ENCODE measurements around the gene PIWIL1. TPM values are rescaled to one million over a fixed set of nuclear protein-coding genes. Genes with fewer than 3 reads are reported as not detected.

Gene PIWIL1
- total RNA-seq, 1 donor from 2014 or later, result 0.08 TPM

- peaks cover 8% of the 10 kb centered on the region for H3K27me3 ChIP-seq (ENCODE audit: control insufficient read depth, insufficient read depth, low read length)
- no peak overlapping the region for H3K4me3 ChIP-seq (ENCODE audit: low read depth, low read length)
- no peaks in the 10 kb centered on the region for H3K36me3 ChIP-seq (ENCODE audit: control insufficient read depth, insufficient read depth, low read length)
- DNase-seq (ENCODE audit: low read depth), result no peak
- TF ChIP-seq, protein P1, sequence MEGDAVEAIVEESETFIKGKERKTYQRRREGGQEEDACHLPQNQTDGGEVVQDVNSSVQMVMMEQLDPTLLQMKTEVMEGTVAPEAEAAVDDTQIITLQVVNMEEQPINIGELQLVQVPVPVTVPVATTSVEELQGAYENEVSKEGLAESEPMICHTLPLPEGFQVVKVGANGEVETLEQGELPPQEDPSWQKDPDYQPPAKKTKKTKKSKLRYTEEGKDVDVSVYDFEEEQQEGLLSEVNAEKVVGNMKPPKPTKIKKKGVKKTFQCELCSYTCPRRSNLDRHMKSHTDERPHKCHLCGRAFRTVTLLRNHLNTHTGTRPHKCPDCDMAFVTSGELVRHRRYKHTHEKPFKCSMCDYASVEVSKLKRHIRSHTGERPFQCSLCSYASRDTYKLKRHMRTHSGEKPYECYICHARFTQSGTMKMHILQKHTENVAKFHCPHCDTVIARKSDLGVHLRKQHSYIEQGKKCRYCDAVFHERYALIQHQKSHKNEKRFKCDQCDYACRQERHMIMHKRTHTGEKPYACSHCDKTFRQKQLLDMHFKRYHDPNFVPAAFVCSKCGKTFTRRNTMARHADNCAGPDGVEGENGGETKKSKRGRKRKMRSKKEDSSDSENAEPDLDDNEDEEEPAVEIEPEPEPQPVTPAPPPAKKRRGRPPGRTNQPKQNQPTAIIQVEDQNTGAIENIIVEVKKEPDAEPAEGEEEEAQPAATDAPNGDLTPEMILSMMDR (IDR thresholded peaks at IDR 0.05; ENCODE audit: insufficient read depth, low read length, poor library complexity, severe bottlenecking), result no peak
Measured at GRCh38 chr12:130357241-130357640, 19.6 kb downstream of the PIWIL1 start.

DNA sequence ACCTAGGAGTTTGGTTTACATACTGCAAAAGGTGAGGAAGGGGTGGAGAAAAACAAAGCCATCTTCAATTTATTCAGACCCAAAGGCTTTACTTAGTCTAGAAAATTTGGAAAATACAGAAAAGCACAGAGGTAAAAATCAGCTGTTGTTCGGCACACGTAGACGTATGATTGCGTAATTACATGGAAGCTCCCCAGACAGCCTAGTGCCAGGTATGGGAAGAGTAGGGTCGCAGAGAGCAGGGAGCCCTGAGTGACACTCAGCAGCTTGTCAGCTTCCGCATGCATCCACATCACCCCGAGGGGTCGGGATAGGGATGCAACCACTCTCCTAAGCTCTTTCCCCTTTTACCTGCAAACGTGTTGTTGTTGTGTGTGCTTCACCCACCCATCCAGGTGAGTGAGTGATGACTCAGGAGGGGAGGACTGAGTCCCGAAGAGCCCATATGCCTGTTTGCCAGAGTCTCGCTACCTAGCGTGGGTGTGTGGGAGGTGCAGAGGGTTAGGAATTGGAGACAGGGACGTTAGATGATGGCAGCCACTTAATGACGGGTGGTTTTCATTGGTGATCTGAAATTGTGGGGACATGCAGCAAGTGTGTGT is 20.1 kb downstream of the PIWIL1 start:
- DNase-seq (ENCODE audit: low read depth), result no peak
- Histone ChIP-seq H3K36me3 (ENCODE audit: control insufficient read depth, insufficient read depth, low read length) (no peaks in the 10 kb centered on the region), H3K4me3 (ENCODE audit: low read depth, low read length) (no peak overlapping the region), H3K27me3 (ENCODE audit: control insufficient read depth, insufficient read depth, low read length) (peaks cover 8% of the 10 kb centered on the region)
- TF ChIP-seq, protein P1 (IDR thresholded peaks at IDR 0.05; ENCODE audit: insufficient read depth, low read length, poor library complexity, severe bottlenecking), result no peak

DNA sequence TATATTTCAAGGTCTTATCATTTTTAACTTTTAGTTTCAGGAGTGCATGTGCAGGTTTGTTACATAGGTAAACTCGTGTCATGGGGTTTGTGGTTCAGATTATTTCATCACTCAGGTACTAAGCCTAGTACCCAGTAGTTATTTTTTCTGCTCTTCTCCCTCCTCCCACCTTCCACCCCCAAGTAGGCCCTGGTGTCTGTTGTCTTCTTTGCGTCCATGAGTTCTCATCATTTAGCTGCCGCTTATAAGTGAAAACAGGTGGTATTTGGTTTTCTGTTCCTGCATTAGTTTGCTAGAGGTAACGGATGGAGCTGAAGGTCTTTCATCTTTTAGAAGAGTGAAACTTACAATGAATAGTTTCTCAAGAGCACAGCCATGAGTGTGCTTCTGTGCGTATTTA is 24.4 kb downstream of the PIWIL1 start:
- peaks cover 8% of the 10 kb centered on the region for H3K27me3 ChIP-seq (ENCODE audit: control insufficient read depth, insufficient read depth, low read length)
- TF ChIP-seq, protein P1 (IDR thresholded peaks at IDR 0.05; ENCODE audit: insufficient read depth, low read length, poor library complexity, severe bottlenecking), result no peak
- H3K36me3 ChIP-seq (ENCODE audit: control insufficient read depth, insufficient read depth, low read length), result no peaks in the 10 kb centered on the region
- DNase-seq (ENCODE audit: low read depth), result no peak
- no peak overlapping the region for H3K4me3 ChIP-seq (ENCODE audit: low read depth, low read length)

DNA sequence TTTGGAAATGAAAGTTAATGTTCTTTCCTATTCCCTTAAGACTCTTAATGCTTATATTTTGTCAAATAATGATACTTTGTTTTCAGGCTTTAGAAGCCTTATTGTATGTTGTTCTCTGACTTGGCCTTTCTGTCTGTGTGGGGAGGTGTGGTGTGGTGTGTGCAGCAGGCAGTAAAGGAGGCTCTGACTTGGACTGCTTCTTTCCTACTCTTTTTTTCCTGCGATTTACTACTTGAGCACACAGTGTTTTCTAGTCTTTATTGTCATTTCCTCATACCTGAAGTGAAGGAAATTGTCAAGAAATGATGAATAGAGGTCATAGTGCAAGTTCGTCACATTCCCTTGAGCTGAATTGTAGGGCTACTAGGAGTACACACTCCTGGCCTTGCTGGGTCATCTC is 26.9 kb downstream of the PIWIL1 start:
- Histone ChIP-seq H3K36me3 (ENCODE audit: control insufficient read depth, insufficient read depth, low read length) (no peaks in the 10 kb centered on the region), H3K4me3 (ENCODE audit: low read depth, low read length) (no peak overlapping the region), H3K27me3 (ENCODE audit: control insufficient read depth, insufficient read depth, low read length) (no peaks in the 10 kb centered on the region)
- DNase-seq (ENCODE audit: low read depth), result no peak
- TF ChIP-seq, protein P1 (IDR thresholded peaks at IDR 0.05; ENCODE audit: insufficient read depth, low read length, poor library complexity, severe bottlenecking), result no peak

GRCh38 chr12:130366159-130366558 is 28.5 kb downstream of the PIWIL1 start:
- TF ChIP-seq, protein P1 (IDR thresholded peaks at IDR 0.05; ENCODE audit: insufficient read depth, low read length, poor library complexity, severe bottlenecking), result no peak
- H3K36me3 ChIP-seq (ENCODE audit: control insufficient read depth, insufficient read depth, low read length), result no peaks in the 10 kb centered on the region
- H3K27me3 ChIP-seq (ENCODE audit: control insufficient read depth, insufficient read depth, low read length), result no peaks in the 10 kb centered on the region
- H3K4me3 ChIP-seq (ENCODE audit: low read depth, low read length), result no peak overlapping the region
- DNase-seq (ENCODE audit: low read depth), result no peak

DNA sequence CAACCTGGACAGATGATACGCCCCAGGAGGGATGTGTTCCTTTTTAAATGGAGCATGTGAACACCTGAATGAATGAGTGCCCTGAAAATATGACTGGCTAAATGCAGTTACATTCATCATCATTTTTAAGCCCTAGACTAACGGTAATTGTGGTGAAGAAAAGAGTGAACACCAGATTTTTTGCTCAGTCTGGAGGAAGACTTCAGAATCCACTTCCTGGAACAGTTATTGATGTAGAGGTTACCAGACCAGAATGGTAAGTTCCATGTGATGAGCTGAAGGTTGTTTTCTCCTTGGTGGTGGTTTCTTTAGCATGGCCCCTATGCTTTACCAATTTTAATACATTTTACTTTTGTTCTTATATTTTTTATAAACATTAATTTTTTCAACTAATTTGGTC is 29.3 kb downstream of the PIWIL1 start:
- no peak overlapping the region for H3K4me3 ChIP-seq (ENCODE audit: low read depth, low read length)
- no peak for DNase-seq (ENCODE audit: low read depth)
- TF ChIP-seq, protein P1 (IDR thresholded peaks at IDR 0.05; ENCODE audit: insufficient read depth, low read length, poor library complexity, severe bottlenecking), result no peak
- no peaks in the 10 kb centered on the region for H3K36me3 ChIP-seq (ENCODE audit: control insufficient read depth, insufficient read depth, low read length)
- H3K27me3 ChIP-seq (ENCODE audit: control insufficient read depth, insufficient read depth, low read length), result no peaks in the 10 kb centered on the region

Measured in kidney epithelial cell (primary cell).